ENCODE data around the gene PRKCD. TPM values are rescaled to one million over a fixed set of nuclear protein-coding genes. Genes with fewer than 3 reads are reported as not detected.

The PRKCD gene
- total RNA-seq, 1 donor from 2014 or later, result 3.9 TPM

- no peaks in the 10 kb centered on the region for H3K27me3 ChIP-seq (ENCODE audit: control insufficient read depth, insufficient read depth, low read length)
- peak; percentile 52 for FAIRE-seq
- peaks cover 48% of the 10 kb centered on the region for H3K36me3 ChIP-seq (ENCODE audit: control insufficient read depth, insufficient read depth, low read length)
- no peak overlapping the region for H3K4me3 ChIP-seq (ENCODE audit: low read depth, low read length)
- no peak for DNase-seq (ENCODE audit: low read depth)
- TF ChIP-seq CTCF (IDR thresholded peaks at IDR 0.05; ENCODE audit: insufficient read depth, low read length, severe bottlenecking), result no peak
Measured at GRCh38 chr3:53184701-53185100, 23.7 kb downstream of the PRKCD start.

- H3K36me3 ChIP-seq (ENCODE audit: control insufficient read depth, insufficient read depth, low read length), result peaks cover 44% of the 10 kb centered on the region
- DNase-seq (ENCODE audit: low read depth) (no peak), FAIRE-seq (no peak)
- H3K4me3 ChIP-seq (ENCODE audit: low read depth, low read length), result no peak overlapping the region
- TF ChIP-seq CTCF (IDR thresholded peaks at IDR 0.05; ENCODE audit: insufficient read depth, low read length, severe bottlenecking), result no peak
- H3K27me3 ChIP-seq (ENCODE audit: control insufficient read depth, insufficient read depth, low read length), result no peaks in the 10 kb centered on the region
Measured at GRCh38 chr3:53185761-53186465, 24.9 kb downstream of the PRKCD start.

- FAIRE-seq (no peak), DNase-seq (ENCODE audit: low read depth) (no peak)
- H3K36me3 ChIP-seq (ENCODE audit: control insufficient read depth, insufficient read depth, low read length), result peaks cover 37% of the 10 kb centered on the region
- TF ChIP-seq CTCF (IDR thresholded peaks at IDR 0.05; ENCODE audit: insufficient read depth, low read length, severe bottlenecking), result no peak
- no peaks in the 10 kb centered on the region for H3K27me3 ChIP-seq (ENCODE audit: control insufficient read depth, insufficient read depth, low read length)
- H3K4me3 ChIP-seq (ENCODE audit: low read depth, low read length), result no peak overlapping the region
Measured at GRCh38 chr3:53186726-53187125, 25.7 kb downstream of the PRKCD start.

- H3K27me3 ChIP-seq (ENCODE audit: control insufficient read depth, insufficient read depth, low read length), result no peaks in the 10 kb centered on the region
- no peak overlapping the region for H3K4me3 ChIP-seq (ENCODE audit: low read depth, low read length)
- FAIRE-seq, result no peak
- peaks cover 39% of the 10 kb centered on the region for H3K36me3 ChIP-seq (ENCODE audit: control insufficient read depth, insufficient read depth, low read length)
- TF ChIP-seq CTCF (IDR thresholded peaks at IDR 0.05; ENCODE audit: insufficient read depth, low read length, severe bottlenecking), result no peak
- no peak for DNase-seq (ENCODE audit: low read depth)
Measured at GRCh38 chr3:53187430-53187829, 26.4 kb downstream of the PRKCD start.

- no peaks in the 10 kb centered on the region for H3K27me3 ChIP-seq (ENCODE audit: control insufficient read depth, insufficient read depth, low read length)
- DNase-seq (ENCODE audit: low read depth), result no peak
- TF ChIP-seq CTCF (IDR thresholded peaks at IDR 0.05; ENCODE audit: insufficient read depth, low read length, severe bottlenecking), result no peak
- no peak for FAIRE-seq
- no peak overlapping the region for H3K4me3 ChIP-seq (ENCODE audit: low read depth, low read length)
- H3K36me3 ChIP-seq (ENCODE audit: control insufficient read depth, insufficient read depth, low read length), result peaks cover 34% of the 10 kb centered on the region
Measured at GRCh38 chr3:53188136-53188685, 27.2 kb downstream of the PRKCD start.

All from bronchial epithelial cell (primary cell).